Karpas-422 (cell line): ENCODE data around the gene ACP4. TPM values are rescaled to one million over a fixed set of nuclear protein-coding genes. Genes with fewer than 3 reads are reported as not detected.

Source experiments
- DNase-seq: peaks from one replicate; pipeline ENCODE4 v3.0.0-alpha.2; 2015
- H2AFZ ChIP-seq: fragments of 200-600 bp; sonication (generic); 2 replicates; pipeline ENCODE4 v1.6.1; 2014; ENCODE audit warnings: antibody characterized with exemption, low read length, mixed read lengths
- H3K27ac ChIP-seq: fragments of 200-600 bp; sonication (generic); 2 replicates; pipeline ENCODE4 v1.5.1; 2014; ENCODE audit warnings: mild to moderate bottlenecking, low read length, moderate library complexity
- H3K27me3 ChIP-seq: fragments of 200-600 bp; sonication (generic); 2 replicates; pipeline ENCODE4 v1.6.1; 2014; ENCODE audit warnings: low read length, mixed read lengths
- H3K36me3 ChIP-seq: fragments of 200-600 bp; sonication (generic); 2 replicates; pipeline ENCODE4 v1.6.1; 2014; ENCODE audit warnings: low read length, mixed read lengths; ENCODE audit not compliant: insufficient read depth
- H3K4me1 ChIP-seq: fragments of 200-600 bp; sonication (generic); 2 replicates; pipeline ENCODE4 v1.6.1; 2014; ENCODE audit warnings: mild to moderate bottlenecking, low read length, mixed read lengths
- H3K4me2 ChIP-seq: fragments of 200-600 bp; sonication (generic); 2 replicates; pipeline ENCODE4 v1.6.1; 2014; ENCODE audit warnings: low read length, low read depth, mild to moderate bottlenecking; ENCODE audit not compliant: poor library complexity, severe bottlenecking
- H3K4me3 ChIP-seq: fragments of 200-600 bp; sonication (generic); 2 replicates; pipeline ENCODE4 v1.5.1; 2014; ENCODE audit warnings: mild to moderate bottlenecking, antibody characterized with exemption, low read length, mixed read lengths
- H3K79me2 ChIP-seq: fragments of 200-600 bp; sonication (generic); 2 replicates; pipeline ENCODE4 v1.6.1; 2014; ENCODE audit warnings: mild to moderate bottlenecking, low read length, mixed read lengths
- H3K9ac ChIP-seq: fragments of 200-600 bp; sonication (generic); 2 replicates; pipeline ENCODE4 v1.6.0; 2014; ENCODE audit warnings: low read length
- H3K9me2 ChIP-seq: fragments of 200-600 bp; sonication (generic), shearing (Covaris generic); replicated peaks from 2 replicates; pipeline ENCODE4 v1.6.0; 2014; ENCODE audit warnings: mild to moderate bottlenecking, low read length, moderate library complexity; ENCODE audit not compliant: insufficient read depth
- H3K9me3 ChIP-seq: fragments of 300-700, 200-600 bp; sonication (generic); 2 replicates; pipeline ENCODE4 v1.6.1; 2014; ENCODE audit warnings: low read length, mixed read lengths
- H4K20me1 ChIP-seq: fragments of 200-600 bp; sonication (generic); 2 replicates; pipeline ENCODE4 v1.6.1; 2014; ENCODE audit warnings: mild to moderate bottlenecking, antibody characterized with exemption, low read length, low read depth; ENCODE audit not compliant: insufficient read depth
- small RNA-seq: library from RNA; depleted of rRNA; stranded (forward); fragments of <200 nt; gene quantifications from one replicate; pipeline ENCODE3, GENCODE V24; 2014
- total RNA-seq: library from RNA; depleted of rRNA; stranded (reverse); fragments of >200 nt; shearing (Covaris generic); gene quantifications from 2 replicates; pipeline ENCODE4 v1.2.3, GENCODE V29; 2014; ENCODE audit warnings: low replicate concordance; rRNA removed

ACP4 gene
- total RNA-seq, 1 experiment from 2014 or later = not detected

DNA sequence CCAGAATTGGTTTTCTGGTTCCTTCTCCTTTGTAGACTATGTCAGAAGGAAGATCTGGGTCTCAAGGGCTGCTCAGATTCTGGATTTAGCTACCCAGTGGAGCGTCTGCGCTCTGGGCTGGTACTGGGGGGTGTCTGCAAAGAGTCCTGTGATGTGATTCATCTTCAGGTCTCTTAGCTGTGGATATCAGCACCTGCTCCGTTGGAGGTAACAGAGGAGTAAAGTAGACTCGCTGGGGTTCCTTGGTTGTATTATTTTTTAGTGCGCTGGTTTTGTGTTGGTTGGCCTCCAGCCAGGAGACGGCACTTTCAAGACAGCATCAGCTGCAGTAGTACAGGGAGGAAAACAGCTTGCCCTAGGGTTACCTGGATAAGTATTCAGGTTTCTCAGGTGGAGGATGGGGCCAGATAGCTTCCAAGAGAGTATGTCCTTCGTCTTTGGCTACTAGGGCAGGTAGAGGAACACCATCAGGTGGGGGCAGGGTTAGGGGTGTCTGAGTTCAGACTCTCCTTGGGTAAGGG is 53.5 kb downstream of the ACP4 start:
- no peaks in the 10 kb centered on the region for H3K9me2 ChIP-seq
- H3K4me1 ChIP-seq = no peaks in the 10 kb centered on the region
- no peak overlapping the region for H2AFZ ChIP-seq
- no peak overlapping the region for H3K9ac ChIP-seq
- H3K79me2 ChIP-seq = no peaks in the 10 kb centered on the region
- H3K9me3 ChIP-seq = no peaks in the 10 kb centered on the region
- no peak overlapping the region for H3K4me3 ChIP-seq
- H4K20me1 ChIP-seq = no peaks in the 10 kb centered on the region
- H3K4me2 ChIP-seq = no peak overlapping the region
- no peaks in the 10 kb centered on the region for H3K27me3 ChIP-seq
- H3K27ac ChIP-seq = no peak overlapping the region
- no peak for DNase-seq
- H3K36me3 ChIP-seq = no peaks in the 10 kb centered on the region

DNA sequence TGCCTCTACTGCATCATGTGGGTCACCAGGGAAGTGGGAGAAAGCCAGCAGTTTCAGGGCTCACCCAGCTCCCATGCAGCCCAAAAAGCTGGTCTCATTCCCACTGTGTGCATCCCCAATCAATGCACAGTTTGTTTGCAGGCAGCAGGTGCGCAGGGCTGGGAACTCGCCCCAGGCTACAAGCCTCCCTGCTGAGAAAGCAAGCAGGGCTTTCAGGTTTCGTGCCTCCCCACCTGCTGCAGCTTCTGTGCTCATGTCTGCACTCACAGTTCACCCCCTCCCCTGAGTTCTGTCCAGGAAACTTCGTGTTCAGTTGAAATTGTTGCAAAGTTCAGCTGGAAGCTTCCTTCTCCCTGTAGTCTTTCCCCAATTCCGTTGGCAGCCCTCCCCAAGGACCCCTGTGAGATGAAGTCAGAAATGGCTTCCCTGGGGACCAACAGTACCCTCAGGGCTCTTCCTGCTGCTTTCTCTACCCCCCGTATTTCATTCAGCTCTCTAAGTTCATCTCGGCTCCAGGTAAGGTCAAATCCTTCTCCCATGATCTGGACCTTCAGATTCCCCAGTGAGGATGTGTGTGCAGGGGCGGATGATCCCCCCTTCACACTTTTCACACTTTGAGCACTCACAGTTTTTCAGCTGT is 54.2 kb downstream of the ACP4 start:
- no peak overlapping the region for H3K4me2 ChIP-seq

More for the DNA sequence above, 54.2 kb downstream of the ACP4 start:
- Histone ChIP-seq H3K27ac (no peak overlapping the region), H3K4me3 (no peak overlapping the region), H3K9me3 (no peaks in the 10 kb centered on the region), H3K4me1 (no peaks in the 10 kb centered on the region), H3K9me2 (no peaks in the 10 kb centered on the region), H3K9ac (no peak overlapping the region), H4K20me1 (no peaks in the 10 kb centered on the region), H3K27me3 (no peaks in the 10 kb centered on the region), H2AFZ (no peak overlapping the region), H3K36me3 (no peaks in the 10 kb centered on the region), H3K79me2 (no peaks in the 10 kb centered on the region)
- no peak for DNase-seq

Small RNA genes lying within 50 kb of the gene (small RNA-seq; reads per million reads assigned to genes)
- gene SNORD88A = 387 reads per million, percentile 100 among the genes with 10 or more reads in this experiment
- not detected for gene SNORD88B
- gene SNORD88C = not detected

Other genes with a start within 250 kb of the ACP4 start
- not detected in 2 replicates for gene LRRC4B, start 222.0 kb upstream of the ACP4 start, total RNA-seq
- gene SYT3, start 150.5 kb upstream of the ACP4 start, total RNA-seq = 0.11 TPM in 1 of 2 replicates, not detected in the other
- gene C19orf81, start 141.0 kb upstream of the ACP4 start, total RNA-seq = 1.1 TPM in 1 of 2 replicates, not detected in the other
- gene SHANK1, start 70.6 kb upstream of the ACP4 start, total RNA-seq = not detected in 2 replicates
- gene CLEC11A, start 67.1 kb upstream of the ACP4 start, total RNA-seq = 0.47 and 1.6 TPM in 2 replicates
- gene GPR32, start 20.0 kb upstream of the ACP4 start, total RNA-seq = not detected in 2 replicates
- gene KLK1, start 33.4 kb downstream of the ACP4 start, total RNA-seq = not detected in 2 replicates
- gene KLK15, start 43.2 kb downstream of the ACP4 start, total RNA-seq = not detected in 2 replicates
- not detected in 2 replicates for gene KLK3, start 64.5 kb downstream of the ACP4 start, total RNA-seq
- gene KLK2, start 83.0 kb downstream of the ACP4 start, total RNA-seq = 0.11 and 1.8 TPM in 2 replicates
- gene KLK4, start 121.0 kb downstream of the ACP4 start, total RNA-seq = not detected in 2 replicates
- not detected in 2 replicates for gene KLK5, start 162.6 kb downstream of the ACP4 start, total RNA-seq
- not detected in 2 replicates for gene KLK6, start 179.2 kb downstream of the ACP4 start, total RNA-seq
- gene KLK7, start 193.5 kb downstream of the ACP4 start, total RNA-seq = not detected in 2 replicates
- not detected in 2 replicates for gene KLK8, start 211.2 kb downstream of the ACP4 start, total RNA-seq
- not detected in 2 replicates for gene KLK10, start 229.3 kb downstream of the ACP4 start, total RNA-seq
- not detected in 2 replicates for gene KLK11, start 236.2 kb downstream of the ACP4 start, total RNA-seq
- gene KLK12, start 244.6 kb downstream of the ACP4 start, total RNA-seq = not detected in 2 replicates